Activated naive CD4-positive, alpha-beta T cell (primary cell): ENCODE measurements around the gene KIR2DL1.
A peak's percentile ranks its signal among the peaks of the same experiment; 100 is the strongest.
"Not testable (repeated sequence)": the region's sequence is repeated elsewhere in the genome, so short reads cannot be mapped to it uniquely, and the experiment has no call there.

Experiments
- DNase-seq, 4 experiments: peaks; one replicate each; lab custom pipeline; 2025; lab: John Stamatoyannopoulos, UW

Gene KIR2DL1

DNA sequence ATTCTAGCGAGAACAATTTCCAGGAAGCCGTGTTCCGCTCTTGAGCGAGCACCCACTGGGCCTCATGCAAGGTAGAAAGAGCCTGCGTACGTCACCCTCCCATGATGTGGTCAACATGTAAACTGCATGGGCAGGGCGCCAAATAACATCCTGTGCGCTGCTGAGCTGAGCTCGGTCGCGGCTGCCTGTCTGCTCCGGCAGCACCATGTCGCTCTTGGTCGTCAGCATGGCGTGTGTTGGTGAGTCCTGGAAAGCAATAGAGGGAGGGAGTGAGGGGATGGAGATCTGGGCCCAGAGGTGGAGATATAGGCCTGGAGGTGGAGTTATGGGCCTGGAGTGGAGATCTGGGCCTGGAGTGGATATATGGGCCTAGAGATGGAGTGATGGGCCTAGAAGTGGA is at the start of gene KIR2DL1:
TSS of gene KIR2DL1 (plus strand) at position 148 of the 400 bp plus-strand sequence. CDS start at position 206, 58 bp downstream.
- not testable (repeated sequence) for DNase-seq

DNA sequence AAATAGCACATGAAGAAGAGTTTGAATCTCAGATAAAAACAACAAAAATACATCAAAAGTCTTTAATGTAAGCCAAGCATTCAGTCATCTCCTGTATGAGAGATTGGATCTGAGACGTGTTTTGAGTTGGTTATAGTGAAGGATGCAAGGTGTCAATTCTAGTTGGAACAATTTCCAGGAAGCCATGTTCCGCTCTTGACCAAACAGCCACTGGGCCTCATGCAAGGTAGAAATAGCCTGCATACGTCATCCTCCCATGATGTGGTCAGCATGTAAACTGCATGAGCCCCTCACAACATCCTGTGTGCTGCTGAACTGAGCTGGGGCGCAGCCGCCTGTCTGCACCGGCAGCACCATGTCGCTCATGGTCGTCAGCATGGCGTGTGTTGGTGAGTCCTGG is 45.5 kb upstream of the KIR2DL1 start, which contains the start of gene KIR3DL3:
TSS of gene KIR3DL3 (plus strand) at position 301 of the 400 bp plus-strand sequence. CDS start at position 356, 55 bp downstream.
- no peak for DNase-seq

DNA sequence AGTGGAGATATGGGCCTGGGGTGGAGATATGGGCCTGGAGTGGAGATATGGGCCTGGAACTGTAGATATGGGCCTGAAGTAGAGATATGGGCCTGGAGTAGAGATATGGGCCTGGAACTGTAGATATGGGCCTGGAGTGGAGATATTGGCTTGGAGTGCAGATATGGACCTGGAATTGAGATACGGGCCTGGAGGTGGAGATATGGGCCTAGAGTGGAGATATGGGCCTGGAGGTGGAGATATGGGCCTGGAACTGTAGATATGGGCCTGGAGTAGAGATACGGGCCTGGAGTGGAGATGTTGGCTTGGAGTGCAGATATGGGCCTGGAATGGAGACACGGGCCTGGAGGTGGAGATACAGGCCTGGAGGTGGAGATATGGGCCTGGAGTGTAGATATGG is 44.9 kb upstream of the KIR2DL1 start:
- DNase-seq, result no peak

DNA sequence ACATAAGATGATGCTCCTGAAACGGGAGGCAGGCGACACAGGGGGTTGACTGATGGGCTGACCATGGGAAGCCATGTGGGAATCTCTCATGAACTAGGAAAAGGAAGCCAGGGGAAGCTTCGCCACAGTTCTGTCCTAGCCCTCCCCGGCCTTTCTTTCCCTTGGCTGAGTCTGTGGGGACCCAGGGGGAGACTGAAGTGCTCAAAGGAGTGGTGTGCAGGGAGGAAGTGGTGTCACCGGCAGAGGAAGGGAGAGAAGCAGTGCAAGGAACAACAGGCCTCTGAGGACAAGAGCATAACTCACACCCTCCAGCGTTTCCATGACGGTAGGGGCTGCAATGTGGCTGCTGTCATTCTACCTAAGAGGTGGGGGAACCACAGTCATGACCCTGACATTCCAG is 44.3 kb upstream of the KIR2DL1 start:
- DNase-seq, result no peak

DNA sequence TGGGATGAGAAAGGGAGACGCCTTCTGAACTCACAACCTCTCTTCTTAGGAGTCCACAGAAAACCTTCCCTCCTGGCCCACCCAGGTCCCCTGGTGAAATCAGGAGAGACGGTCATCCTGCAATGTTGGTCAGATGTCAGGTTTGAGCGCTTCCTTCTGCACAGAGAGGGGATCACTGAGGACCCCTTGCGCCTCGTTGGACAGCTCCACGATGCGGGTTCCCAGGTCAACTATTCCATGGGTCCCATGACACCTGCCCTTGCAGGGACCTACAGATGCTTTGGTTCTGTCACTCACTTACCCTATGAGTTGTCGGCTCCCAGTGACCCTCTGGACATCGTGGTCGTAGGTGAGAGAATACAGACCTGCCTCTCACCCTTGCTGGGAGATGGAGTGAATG is 42.0 kb upstream of the KIR2DL1 start:
- no peak for DNase-seq

DNA sequence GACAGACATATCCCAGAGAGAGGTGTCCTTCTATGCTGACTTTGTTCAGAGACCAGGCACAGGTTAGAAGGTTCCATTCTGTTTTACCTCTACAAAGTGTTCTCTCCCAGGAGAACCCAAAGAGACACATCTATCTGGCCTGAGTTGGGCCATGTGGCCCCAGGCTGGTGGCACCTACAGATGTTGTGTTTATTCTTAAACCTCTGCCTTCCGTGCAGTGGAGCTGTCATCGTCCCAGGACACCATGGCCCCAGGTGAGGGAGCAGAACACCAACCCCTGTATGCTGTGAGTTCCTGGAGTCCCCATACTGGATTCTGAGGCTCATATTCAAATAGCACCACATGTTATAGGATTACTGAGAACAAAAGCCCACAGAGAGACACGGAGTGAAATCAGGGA is 41.4 kb upstream of the KIR2DL1 start:
- DNase-seq, result no peak

DNA sequence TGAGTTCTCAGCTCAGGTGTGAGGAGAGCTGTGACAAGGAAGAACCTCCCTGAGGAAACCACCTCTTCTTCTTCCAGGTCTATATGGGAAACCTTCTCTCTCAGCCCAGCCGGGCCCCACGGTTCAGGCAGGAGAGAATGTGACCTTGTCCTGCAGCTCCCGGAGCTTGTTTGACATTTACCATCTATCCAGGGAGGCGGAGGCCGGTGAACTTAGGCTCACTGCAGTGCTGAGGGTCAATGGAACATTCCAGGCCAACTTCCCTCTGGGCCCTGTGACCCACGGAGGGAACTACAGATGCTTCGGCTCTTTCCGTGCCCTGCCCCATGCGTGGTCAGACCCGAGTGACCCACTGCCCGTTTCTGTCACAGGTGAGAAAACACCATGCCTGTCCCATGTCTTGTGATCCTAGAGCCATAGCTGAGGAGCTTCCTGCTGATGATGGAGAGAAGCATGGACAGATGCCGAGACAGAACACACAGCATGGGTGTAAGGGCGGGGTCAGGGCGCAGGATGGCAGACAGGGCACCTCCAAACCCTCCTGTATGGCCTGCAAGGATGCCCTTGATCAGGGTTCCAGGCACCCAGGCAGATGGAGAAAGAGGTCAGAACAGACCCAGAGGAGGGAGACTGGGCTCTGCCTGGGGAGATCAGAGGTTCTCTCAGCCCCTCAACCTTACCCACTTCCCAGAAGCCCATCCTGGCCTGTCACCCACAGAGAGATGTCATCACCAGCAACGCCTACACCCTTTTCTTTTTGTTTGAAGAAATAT is 40.0 kb upstream of the KIR2DL1 start:
- no peak for DNase-seq

DNA sequence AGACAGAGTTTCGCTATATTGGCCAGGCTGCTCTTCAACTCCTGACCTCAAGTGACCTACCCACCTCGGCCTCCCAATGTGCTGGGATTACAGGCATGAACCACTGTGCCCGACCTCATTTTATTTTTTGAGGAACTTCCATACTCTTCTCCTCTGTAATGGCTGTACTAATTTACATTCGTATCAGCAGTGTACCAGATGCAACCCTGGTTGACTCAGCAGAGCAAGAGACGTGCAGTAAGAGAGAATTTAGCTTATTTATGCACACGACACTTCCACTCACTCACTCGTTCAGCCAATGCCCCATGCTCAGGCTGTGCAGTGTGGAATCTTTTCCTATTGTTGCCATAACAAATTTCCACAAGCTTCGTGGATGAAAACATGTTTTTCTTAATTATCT is 38.4 kb upstream of the KIR2DL1 start:
- no peak for DNase-seq

DNA sequence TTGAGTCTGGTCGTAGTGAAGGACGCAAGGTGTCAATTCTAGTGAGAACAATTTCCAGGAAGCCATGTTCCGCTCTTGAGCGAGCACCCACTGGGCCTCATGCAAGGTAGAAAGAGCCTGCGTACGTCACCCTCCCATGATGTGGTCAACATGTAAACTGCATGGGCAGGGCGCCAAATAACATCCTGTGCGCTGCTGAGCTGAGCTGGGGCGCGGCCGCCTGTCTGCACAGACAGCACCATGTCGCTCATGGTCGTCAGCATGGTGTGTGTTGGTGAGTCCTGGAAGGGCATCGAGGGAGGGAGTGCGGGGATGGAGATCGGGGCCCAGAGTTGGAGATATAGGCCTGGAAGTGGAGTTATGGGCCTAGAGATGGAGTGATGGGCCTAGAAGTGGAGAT is 31.3 kb upstream of the KIR2DL1 start, which contains the start of gene KIR2DL3:
TSS of gene KIR2DL3 (plus strand) at position 208 of the 400 bp plus-strand sequence. CDS start at position 241, 33 bp downstream.
- DNase-seq, result not testable (repeated sequence)

DNA sequence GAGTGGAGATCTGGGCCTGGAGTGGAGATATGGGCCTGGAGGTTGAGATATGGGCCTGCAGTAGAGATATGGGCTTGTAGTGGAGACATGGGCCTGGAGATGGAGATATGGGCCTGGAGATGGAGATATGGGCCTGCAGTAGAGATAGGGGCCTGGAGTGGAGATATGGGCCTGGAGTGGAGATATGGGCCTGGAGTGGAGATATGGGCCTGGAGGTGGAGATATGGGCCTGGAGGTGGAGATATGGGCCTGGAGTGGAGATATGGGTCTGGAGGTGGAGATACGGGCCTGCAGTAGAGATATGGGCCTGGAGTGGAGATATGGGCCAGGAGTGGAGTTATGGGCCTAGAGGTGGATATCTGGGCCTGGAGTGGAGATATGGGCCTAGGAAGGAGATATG is 30.9 kb upstream of the KIR2DL1 start:
- DNase-seq, result no peak

DNA sequence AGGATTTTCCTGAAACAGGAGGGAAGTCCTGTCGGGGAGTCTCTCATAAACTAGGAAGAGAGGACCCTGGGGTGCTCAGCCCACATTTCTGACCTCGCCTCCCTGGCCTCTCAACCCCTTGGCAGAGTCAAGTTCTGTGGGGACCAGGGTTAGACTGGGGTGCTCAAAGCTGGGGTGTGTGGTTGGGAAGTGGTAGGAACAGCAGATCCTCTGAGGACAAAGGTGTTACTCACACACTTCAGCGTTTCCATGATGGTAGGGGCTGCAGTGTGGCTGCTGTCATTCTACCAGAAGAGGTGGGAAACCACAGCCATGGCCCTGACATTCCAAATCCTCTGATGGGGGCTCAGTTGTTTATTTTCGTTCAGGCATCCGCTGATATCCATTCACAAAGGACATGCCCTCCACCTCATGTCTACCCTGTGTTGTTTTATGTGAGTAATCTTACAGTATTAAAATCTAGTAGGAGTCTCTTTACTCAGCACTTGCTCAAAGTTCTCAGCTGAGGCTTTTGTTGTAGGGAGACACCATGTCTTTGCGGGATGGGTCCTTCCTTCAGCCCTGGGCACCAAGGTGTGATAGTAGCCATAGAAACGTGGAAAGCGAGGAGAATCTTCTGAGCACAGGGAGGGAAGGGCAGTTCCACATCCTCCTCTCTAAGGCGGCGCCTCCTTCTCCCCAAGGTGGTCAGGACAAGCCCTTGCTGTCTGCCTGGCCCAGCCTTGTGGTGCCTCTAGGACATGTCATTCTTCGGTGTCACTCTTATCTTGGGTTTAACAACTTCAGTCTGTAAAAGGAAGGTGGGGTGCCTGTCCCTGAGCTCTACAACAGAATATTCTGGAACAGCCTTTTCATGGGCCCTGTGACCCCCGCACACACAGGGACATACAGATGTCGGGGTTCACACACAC is 29.8 kb upstream of the KIR2DL1 start:
- no peak for DNase-seq

DNA sequence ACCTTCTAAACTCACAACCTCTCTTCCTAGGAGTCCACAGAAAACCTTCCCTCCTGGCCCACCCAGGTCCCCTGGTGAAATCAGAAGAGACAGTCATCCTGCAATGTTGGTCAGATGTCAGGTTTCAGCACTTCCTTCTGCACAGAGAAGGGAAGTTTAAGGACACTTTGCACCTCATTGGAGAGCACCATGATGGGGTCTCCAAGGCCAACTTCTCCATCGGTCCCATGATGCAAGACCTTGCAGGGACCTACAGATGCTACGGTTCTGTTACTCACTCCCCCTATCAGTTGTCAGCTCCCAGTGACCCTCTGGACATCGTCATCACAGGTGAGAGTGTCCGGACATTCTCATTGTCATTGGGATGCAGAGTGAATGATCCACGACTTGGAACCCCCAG is 27.6 kb upstream of the KIR2DL1 start:
- DNase-seq, result not testable (repeated sequence)

DNA sequence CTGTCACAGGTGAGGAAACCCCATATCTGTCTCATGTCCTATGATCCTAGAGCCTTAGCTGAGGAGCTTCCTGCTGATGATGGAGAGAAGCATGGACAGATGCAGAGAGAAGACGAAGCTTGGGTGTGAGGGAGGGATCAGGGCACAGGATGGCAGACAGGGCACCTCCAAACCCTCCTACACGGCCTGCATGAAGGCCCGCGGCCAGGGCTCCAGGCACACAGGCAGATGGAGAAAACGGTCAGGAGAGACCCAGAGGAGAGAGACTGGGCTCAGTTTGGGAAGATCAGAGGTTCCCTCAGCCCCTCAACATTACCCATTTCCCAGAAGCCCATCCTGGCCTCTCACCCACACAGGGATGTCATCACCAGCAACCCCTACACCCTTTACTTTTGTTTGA is 25.5 kb upstream of the KIR2DL1 start:
- DNase-seq, result not testable (repeated sequence)

DNA sequence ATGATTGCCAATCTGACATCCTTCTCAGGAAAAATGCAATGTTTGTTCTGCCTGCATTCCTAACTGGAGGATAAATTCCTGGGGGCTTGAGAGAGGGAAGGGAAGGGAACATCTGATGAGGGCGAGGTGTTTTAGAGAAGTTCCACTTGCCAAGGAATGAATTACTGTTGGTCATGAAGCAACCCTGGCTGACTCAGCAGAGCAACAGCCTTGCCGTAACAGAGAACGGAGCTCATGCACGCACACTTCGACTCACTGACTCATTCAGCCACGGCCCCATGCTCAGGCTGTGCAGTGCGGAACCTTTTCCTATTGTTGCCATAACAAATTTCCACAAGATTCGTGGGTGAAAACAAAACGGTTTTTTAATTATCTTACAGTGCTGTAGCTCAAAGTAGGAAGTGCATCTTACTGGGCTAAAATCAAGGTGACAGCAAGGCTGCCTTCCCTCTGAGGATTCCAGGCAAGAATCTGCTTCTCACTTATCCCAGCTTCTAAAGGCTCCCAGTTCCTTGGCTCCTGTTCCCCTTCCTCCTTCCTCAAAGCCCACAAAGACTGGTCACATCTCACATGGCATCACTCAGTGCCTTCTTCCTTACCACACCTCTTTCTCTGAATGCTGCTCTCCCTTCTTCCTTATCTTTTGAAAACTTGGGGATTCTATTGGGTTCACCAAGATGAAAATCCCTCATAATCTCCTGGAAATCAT is 21.8 kb upstream of the KIR2DL1 start:
- not testable (repeated sequence) for DNase-seq

DNA sequence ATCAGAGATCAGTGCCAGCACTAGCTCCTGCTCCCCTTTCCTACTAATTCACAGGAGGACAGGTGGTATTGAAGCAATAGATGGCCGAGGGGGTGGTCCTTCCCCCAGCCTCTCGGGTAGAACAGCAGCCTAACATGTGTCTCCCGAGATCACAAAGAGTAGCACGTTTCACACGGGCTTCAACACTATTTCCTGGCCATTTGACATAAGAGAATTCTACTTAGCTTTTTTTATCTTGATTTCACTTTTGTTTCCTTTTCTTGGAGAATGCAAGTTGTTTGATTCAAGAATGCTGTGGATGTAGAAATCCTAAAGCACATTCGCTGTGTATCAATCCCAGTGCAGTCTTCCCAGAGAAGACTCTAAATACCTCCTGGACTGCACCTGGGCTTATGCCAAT is 19.3 kb upstream of the KIR2DL1 start:
- DNase-seq, result not testable (repeated sequence)

DNA sequence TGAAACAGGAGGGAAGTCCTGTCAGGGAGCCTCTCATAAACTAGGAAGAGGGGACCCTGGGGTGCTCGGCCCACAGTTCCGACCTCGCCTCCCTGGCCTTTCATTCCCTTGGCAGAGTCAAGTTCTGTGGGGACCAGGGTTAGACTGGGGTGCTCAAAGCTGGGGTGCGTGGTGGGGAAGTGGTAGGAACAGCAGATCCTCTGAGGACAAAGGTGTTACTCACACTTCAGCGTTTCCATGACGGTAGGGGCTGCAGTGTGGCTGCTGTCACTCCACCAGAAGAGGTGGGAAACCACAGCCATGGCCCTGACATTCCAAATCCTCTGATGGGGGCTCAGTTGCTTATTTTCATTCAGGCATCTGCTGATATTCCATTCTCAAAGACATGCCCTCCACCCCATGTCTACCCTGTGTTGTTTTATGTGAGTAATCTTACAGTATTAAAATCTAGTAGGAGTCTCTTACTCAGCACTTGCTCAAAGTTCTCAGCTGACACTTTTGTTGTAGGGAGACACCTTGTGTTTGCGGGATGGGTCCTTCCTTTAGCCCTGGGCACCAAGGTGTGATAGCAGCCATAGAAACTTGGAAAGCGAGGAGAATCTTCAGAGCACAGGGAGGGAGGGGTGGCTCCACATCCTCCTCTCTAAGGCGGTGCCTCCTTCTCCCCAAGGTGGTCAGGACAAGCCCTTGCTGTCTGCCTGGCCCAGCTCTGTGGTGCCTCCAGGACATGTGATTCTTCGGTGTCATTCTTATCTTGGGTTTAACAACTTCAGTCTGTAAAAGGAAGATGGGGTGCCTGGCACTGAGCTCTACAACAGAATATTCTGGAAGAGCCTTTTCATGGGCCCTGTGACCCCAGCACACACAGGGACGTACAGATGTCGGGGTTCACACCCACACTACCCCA is 13.1 kb upstream of the KIR2DL1 start:
- peak in 1 of 4 experiments; percentile 2 for DNase-seq

DNA sequence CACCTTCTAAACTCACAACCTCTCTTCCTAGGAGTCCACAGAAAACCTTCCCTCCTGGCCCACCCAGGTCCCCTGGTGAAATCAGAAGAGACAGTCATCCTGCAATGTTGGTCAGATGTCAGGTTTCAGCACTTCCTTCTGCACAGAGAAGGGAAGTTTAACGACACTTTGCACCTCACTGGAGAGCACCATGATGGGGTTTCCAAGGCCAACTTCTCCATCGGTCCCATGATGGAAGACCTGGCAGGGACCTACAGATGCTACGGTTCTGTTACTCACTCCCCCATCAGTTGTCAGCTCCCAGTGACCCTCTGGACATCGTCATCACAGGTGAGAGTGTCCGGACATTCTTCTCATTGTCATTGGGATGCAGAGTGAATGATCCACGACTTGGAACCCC is 11.0 kb upstream of the KIR2DL1 start:
- DNase-seq, result not testable (repeated sequence)

DNA sequence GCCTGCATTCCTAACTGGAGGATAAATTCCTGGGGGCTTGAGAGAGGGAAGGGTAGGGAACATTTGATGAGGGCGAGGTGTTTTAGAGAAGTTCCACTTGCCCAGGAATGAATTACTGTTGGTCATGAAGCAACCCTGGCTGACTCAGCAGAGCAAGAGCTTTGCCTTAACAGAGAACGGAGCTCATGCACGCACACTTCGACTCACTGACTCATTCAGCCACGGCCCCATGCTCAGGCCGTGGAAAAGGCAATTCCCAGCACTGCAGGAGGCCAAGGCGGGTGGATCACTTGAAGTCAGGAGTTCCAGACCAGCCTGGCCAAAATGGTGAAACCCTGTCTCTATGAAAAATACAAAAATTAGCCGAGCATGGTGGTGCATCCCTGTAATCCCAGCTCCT is 5.4 kb upstream of the KIR2DL1 start:
- DNase-seq, result not testable (repeated sequence)

DNA sequence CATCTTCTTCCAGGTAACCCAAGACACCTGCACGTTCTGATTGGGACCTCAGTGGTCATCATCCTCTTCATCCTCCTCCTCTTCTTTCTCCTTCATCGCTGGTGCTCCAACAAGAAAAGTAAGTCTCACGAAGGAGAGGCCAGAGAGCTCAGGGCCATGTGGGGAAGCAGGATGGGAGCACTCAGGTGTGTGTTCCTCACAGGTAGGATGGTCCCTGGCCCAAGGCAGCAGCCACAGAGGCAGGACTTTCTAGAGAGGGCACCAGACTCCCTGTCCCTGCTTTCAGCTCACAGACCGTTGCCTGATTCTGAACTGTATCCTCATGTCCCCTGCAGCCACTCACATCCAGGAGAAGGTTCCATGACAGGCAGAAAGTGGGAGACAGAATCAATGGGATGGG is 3.1 kb upstream of the KIR2DL1 start:
- not testable (repeated sequence) for DNase-seq

DNA sequence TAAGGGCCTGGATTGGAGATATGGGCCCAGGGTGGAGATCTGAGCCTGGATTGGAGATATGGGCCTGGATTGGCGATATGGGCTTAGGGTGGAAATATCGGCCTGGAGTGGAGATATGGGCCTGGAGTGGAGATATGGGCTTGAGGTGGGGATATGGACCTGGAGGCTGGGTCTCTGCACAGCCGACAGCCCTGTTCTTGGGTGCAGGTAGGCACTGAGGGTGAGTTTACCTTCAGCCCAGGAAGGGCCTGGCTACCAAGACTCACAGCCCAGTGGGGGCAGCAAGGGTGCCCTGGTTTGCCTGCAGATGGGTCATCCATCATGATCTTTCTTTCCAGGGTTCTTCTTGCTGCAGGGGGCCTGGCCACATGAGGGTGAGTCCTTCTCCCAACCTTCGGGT is 918 bp downstream of the KIR2DL1 start:
- not testable (repeated sequence) for DNase-seq
